Right renal cortex interstitium (tissue), 3 donors: ENCODE measurements around the gene TMEM134. TPM values are rescaled to one million over a fixed set of nuclear protein-coding genes. Genes with fewer than 3 reads are reported as not detected.
"Not testable (repeated sequence)": the region's sequence is repeated elsewhere in the genome, so short reads cannot be mapped to it uniquely, and the experiment has no call there.

Source experiments
- DNase-seq, 3 donors: peaks; one replicate each; pipeline ENCODE4 v3.0.0-alpha.2; 2013; ENCODE audit warnings: low read depth in 3 of 3, low spot score in 2 of 3
- polyA plus RNA-seq, 3 donors: library from polyadenylated mRNA; unstranded; fragments of 120-200 nt; gene quantifications; one replicate each; pipeline ENCODE4 v1.2.1, GENCODE V29; 2013; ENCODE audit not compliant: insufficient read length in 3 of 3

Gene TMEM134
- polyA plus RNA-seq, 3 donors, result 36.0 to 45.1 (median 42.7) TPM

DNA sequence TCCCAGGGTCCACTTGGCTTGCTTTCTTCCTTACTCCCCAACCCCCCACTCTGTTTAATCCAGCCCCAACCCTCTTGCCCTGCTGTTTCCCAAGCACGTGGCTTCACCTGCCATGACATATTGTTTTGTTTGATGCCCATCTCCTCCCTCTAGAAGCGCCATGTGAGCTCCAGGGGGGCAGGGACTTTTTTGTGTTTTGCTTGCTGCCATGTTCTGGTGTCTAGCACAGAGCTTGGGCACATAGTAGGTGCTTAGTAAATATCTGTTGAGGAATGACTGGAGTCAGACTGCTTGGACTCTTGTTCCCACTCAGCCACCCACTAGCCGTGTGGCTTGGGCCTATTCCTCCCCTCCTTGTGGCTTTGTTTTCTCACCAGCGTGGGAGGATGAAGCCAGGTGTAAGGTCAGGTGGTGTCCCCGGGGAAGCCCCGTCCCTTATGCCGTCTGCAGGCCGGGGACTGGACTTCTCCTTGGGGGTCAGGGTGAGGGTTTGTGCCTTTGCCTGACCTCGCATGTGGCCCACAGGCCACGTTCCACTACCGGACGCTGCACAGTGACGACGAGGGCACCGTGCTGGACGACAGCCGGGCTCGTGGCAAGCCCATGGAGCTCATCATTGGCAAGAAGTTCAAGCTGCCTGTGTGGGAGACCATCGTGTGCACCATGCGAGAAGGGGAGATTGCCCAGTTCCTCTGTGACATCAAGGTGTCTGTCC, 17.6 kb upstream of the TMEM134 start:
- no peak for DNase-seq

DNA sequence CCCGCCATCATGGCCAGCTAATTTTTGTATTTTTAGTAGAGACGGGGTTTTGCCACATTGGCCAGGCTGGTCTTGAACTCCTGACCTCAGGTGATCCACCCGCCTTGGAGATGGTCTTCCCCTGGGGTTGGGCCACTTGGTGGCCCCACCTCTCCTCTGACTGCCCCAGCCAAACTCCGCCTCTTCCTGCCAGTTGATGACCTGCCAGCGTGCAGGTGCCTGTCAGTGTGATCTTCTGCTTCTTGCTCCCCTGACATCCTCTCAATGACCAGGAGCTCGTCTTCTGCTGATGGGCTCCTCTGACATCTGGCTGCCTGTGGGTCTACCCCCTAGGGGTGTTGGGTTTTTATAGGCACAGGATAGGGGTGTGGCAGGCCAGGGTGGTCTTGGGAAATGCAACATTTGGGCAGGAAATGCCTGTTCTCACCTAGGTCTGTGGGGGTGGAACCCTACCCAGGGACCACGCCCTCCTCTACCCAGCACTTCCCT, 16.9 kb upstream of the TMEM134 start:
- DNase-seq, result not testable (repeated sequence)

DNA sequence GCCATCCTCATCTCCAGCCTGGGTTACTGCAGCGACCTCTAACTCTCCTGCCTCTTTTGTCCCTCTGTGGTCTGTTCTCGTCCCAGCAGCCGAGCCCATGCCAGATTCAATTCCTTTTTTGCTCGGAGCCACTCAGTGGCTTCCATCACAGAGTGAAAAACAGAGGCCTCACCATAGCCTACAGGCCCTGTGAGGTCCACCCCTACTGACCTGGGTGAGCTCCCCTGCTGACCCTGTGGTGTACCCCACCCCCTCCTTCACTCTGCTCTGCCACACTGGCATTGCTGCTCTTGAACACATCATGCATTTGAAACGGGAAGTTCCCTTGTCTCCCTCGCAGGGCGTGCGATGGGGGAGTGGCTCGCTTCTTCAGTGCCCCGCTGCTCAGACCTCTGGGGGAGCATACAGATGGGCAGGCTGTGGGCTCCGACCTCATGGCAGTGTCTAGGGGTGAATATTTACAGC, 15.8 kb upstream of the TMEM134 start:
- DNase-seq, result no peak

GRCh38 chr11:67483831-67484665, 15.0 kb upstream of the TMEM134 start:
- DNase-seq, result no peak

GRCh38 chr11:67482827-67483798, 14.1 kb upstream of the TMEM134 start, which contains the start of gene AIP:
TSS of gene AIP (plus strand) at chr11:67483026. CDS start at chr11:67483159, 133 bp downstream.
- DNase-seq, result peak; percentile 96 to 99 (median 97)

- no peak for DNase-seq
Observed at GRCh38 chr11:67482275-67482826, 13.3 kb upstream of the TMEM134 start.

DNA sequence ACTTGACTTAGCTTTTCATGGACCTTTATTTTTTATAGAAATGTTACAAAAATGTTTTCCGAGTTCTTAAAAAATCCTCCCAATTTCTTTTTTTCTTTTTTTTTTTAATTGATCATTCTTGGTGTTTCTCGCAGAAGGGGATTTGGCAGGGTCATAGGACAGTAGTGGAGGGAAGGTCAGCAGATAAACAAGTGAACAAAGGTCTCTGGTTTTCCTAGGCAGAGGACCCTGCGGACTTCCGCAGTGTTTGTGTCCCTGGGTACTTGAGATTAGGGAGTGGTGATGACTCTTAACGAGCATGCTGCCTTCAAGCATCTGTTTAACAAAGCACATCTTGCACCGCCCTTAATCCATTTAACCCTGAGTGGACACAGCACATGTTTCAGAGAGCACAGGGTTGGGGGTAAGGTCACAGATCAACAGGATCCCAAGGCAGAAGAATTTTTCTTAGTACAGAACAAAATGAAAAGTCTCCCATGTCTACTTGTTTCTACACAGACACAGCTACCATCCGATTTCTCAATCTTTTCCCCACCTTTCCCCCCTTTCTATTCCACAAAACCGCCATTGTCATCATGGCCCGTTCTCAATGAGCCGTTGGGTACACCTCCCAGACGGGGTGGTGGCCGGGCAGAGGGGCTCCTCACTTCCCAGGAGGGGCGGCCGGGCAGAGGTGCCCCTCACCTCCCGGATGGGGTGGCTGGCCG, 8.4 kb upstream of the TMEM134 start:
- not testable (repeated sequence) for DNase-seq

GRCh38 chr11:67476692-67477091, 7.6 kb upstream of the TMEM134 start:
- not testable (repeated sequence) for DNase-seq

GRCh38 chr11:67472882-67473281, 3.8 kb upstream of the TMEM134 start:
- no peak for DNase-seq

DNA sequence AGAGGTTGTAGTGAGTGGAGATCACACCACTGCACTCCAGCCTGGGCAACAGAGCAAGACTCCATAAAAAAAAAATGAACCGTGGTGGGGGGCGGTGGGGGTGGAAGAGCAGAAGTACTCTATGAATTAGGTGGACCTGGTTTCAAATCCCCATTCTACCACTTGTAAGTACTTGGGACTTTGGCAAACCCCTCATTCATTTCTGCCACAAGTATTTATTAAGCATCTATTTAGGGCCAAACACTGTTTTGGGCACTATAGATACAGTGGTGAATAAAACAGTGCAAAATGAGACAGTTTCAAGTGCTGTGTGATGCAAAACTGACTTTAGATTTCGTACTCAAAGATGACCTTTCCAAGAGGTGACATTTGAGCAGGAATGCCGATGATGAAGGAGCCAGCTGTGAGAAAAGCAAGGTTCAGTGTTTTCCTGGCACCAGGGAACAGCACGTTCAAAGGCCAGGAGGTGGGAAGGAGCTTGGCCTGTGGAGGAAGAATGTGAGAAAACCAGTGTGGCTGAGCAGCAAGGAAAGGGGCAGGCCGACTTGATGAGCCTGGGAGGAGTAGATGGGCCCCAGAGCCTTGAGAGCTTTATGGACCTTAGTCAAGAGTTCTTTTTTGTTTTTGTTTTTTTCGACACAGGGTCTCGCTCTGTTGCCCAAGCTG, 1.4 kb upstream of the TMEM134 start:
- no peak for DNase-seq

GRCh38 chr11:67469508-67469811, 409 bp upstream of the TMEM134 start:
- no peak for DNase-seq

DNA sequence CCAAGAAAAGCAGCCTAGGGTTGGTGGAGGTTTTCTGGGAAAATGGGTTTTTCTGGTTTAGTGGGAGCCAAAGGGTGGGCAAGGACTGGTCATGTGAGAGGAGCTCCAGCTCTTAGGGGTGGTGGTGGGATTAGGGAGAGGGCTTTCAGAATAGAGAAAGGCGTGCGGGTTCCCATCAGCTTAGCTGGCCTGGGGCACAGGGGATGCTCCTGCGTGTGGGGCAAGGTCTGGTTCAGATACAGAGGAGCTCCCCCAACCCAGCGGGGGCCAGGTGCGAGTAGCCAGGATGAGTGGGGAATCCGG, 644 bp downstream of the TMEM134 start:
- DNase-seq, result no peak

DNA sequence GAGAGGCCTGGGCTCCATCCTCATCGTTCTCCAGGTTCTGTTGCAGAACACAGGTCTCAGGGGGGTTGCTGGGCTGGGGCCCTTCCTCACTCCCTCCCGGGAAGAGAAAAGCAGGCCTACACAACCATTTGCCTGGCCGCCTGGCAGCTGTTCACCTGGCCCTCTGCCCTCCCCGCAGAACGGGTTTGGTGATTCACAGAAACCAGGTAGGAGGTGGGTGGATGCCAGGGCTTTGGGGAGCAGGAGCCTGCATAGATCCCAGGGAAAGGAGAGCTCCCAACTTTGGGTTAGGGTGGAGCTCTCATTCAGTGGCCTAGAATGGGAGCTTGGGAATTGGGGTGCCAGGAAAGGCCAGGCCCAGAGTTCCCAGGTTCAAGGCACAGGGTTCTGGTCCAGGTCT, 995 bp downstream of the TMEM134 start:
- no peak for DNase-seq

GRCh38 chr11:67466962-67467771, 1.9 kb downstream of the TMEM134 start:
- DNase-seq, result no peak

GRCh38 chr11:67466367-67466766, 2.7 kb downstream of the TMEM134 start:
- DNase-seq, result no peak

DNA sequence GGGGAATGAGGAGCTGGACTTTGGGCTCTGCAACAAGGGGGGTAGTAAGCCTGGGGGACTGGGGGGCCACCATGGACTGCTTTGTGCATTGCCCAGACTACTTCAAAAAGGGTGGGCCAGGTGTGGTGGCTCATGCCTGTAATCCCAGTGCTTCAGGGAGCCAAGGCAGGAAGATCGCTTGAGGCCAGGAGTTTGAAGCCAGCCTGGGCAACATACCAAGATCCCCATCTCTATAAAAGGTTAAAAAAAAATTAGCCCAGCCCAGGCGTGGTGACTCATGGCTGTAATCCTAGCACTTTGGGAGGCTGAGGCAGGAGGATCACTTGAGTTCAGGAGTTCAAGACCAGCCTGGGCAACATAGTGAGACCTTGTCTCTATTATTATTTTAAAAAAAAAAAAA, 3.5 kb downstream of the TMEM134 start:
- DNase-seq, result not testable (repeated sequence)

GRCh38 chr11:67465189-67465510, 3.9 kb downstream of the TMEM134 start:
- DNase-seq, result no peak

DNA sequence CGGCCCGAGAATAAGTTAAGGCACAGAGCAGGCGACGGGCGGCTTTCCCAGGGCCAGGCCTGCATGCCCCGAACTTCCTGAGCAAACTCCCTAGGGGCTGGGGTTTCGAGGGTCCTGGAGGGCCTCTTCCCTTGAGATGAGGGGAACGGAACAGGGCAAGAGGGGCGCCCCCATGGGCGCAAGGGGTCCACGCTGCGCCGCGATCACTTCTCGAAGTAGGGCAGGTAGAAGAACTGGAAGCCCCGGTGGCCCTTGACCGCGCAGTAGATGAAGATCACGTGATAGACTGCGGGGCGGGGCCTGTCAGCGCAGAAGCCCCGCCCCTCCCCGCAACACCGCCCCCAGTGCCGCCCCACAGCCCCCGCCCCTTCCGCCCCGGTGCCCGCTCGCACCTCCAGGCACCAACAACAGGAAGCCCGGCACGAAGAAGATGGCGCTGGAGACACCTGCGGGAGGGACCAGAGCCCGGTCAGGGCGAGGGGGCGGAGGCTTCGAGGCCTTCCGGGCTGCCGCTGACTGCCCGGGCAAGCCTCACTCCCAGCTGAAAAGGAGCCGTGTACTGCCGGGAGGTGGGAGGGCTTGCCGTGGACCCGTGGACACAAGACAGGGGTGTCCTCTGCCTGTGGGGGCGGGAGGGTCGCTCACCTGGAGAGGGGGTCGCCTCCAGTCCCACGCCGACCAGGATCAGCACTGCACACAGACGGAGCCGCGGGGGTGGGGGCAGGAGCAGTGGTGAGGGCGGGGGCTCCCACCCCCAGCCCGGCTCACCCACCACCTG, 4.5 kb downstream of the TMEM134 start:
- peak in 2 of 3 donors; percentile 63 to 66 for DNase-seq
